K562 (cell line): ENCODE measurements around the gene TICAM1. TPM values are rescaled to one million over a fixed set of nuclear protein-coding genes. Genes with fewer than 3 reads are reported as not detected.
"Not testable (repeated sequence)": the region's sequence is repeated elsewhere in the genome, so short reads cannot be mapped to it uniquely, and the experiment has no call there.

Source experiments
- ATAC-seq: fragments of 200-7000 bp; cut with Tn5 transposase; 3 replicates; pipeline ENCODE4 v1.9.1; 2020; ENCODE audit warnings: moderate library complexity
- BruUV-seq: library from RNA; stranded (reverse); fragments of 400-500 nt; replicated peaks from 2 replicates; lab custom pipeline; 2021; lab: Mats Ljungman, UMichigan
- CTCF ChIA-PET: fragments of 300-600 bp; formaldehyde crosslinking; extraction: SDS; loops from one replicate; lab custom pipeline; 2021; ENCODE audit warnings: low intra/inter-chr PET ratio; lab: Yijun Ruan, JAX
- POLR2A ChIA-PET: fragments of 300-600, 350-650 bp; sonication (Branson Sonifier 250); formaldehyde crosslinking; extraction: SDS; loops from one replicate; lab custom pipeline; 2021; ENCODE audit warnings: antibody characterized with exemption, inconsistent platforms; lab: Yijun Ruan, JAX
- DNase-seq, 4 experiments: peaks; one replicate each; pipeline versions ENCODE4 v3.0.0 to v3.0.0-alpha.2; 2011 to 2018; ENCODE audit warnings: low spot score in 3 of 4, mixed read lengths in 3 of 4; ENCODE audit errors: extremely low read depth in 1 of 4
- FAIRE-seq: peaks from 2 replicates; lab custom pipeline; 2011; peaks lifted over from hg19 to GRCh38; lab: Jason Lieb, UNC
- H2AFZ ChIP-seq: 2 replicates; pipeline ENCODE4 v1.6.0; 2011; ENCODE audit warnings: low read depth, low read length, control low read depth, inconsistent platforms
- H3K27ac ChIP-seq: fragments of 200-600 bp; 3 replicates; pipeline ENCODE4 v1.8.0; 2011; ENCODE audit warnings: low read depth, mild to moderate bottlenecking, control low read depth, inconsistent platforms, low read length, moderate library complexity, mixed read lengths; ENCODE audit errors: extremely low read depth
- H3K27me3 ChIP-seq, 2 experiments: fragments of 300-600 bp in 1 of 2; 2 replicates in 1 of 2; 3 replicates in 1 of 2; pipeline versions ENCODE4 v1.6.0 to v1.8.0; 2011; ENCODE audit warnings: inconsistent platforms in 2 of 2, low read length in 2 of 2, mild to moderate bottlenecking in 1 of 2, mixed read lengths in 1 of 2, moderate library complexity in 1 of 2; ENCODE audit not compliant: control insufficient read depth in 2 of 2, insufficient read depth in 2 of 2
- H3K36me3 ChIP-seq: fragments of 300-600 bp; 3 replicates; pipeline ENCODE4 v1.8.0; 2011; ENCODE audit warnings: mild to moderate bottlenecking, low read length, inconsistent platforms; ENCODE audit not compliant: control insufficient read depth, insufficient read depth
- H3K4me1 ChIP-seq, 2 experiments: fragments of 200-600 bp in 1 of 2; replicated peaks in 1 of 2; 2 replicates in 1 of 2; 3 replicates in 1 of 2; pipeline versions ENCODE4 v1.5.1 to v1.8.0; 2011; ENCODE audit warnings: inconsistent platforms in 2 of 2, low read length in 2 of 2, mild to moderate bottlenecking in 1 of 2, mixed read lengths in 1 of 2, moderate library complexity in 1 of 2; ENCODE audit not compliant: control insufficient read depth in 2 of 2, insufficient read depth in 2 of 2
- H3K4me2 ChIP-seq: 2 replicates; pipeline ENCODE4 v1.6.1; 2011; ENCODE audit warnings: low read length, control low read depth, inconsistent platforms, mixed read lengths; ENCODE audit not compliant: insufficient read depth
- H3K4me3 ChIP-seq: fragments of 200-600 bp; sonication (generic), shearing (Covaris generic); 2 replicates; pipeline ENCODE4 v1.5.1; 2016; ENCODE audit warnings: control low read depth, inconsistent platforms
- H3K79me2 ChIP-seq: fragments of 200-600 bp; 3 replicates; pipeline ENCODE4 v1.8.0; 2011; ENCODE audit warnings: low read length, inconsistent platforms; ENCODE audit not compliant: control insufficient read depth, insufficient read depth
- H3K9ac ChIP-seq, 2 experiments: 2 replicates each; pipeline versions ENCODE4 v1.6.0 to v1.6.1; 2011; ENCODE audit warnings: low read depth in 2 of 2, low read length in 2 of 2, control low read depth in 1 of 2, inconsistent platforms in 1 of 2, mild to moderate bottlenecking in 1 of 2, mixed read lengths in 1 of 2; ENCODE audit not compliant: insufficient read depth in 1 of 2
- H3K9me1 ChIP-seq: one replicate; pipeline ENCODE4 v1.6.0; 2011; ENCODE audit warnings: inconsistent platforms, mild to moderate bottlenecking, low read length, moderate library complexity; ENCODE audit not compliant: control insufficient read depth, insufficient read depth
- H3K9me3 ChIP-seq: replicated peaks from 2 replicates; pipeline ENCODE4 v1.5.1; 2011; ENCODE audit warnings: low read depth, low read length, inconsistent platforms; ENCODE audit not compliant: control insufficient read depth, insufficient read depth
- H4K20me1 ChIP-seq: replicated peaks from 2 replicates; pipeline ENCODE4 v1.6.1; 2011; ENCODE audit warnings: low read length, inconsistent platforms, mixed read lengths; ENCODE audit not compliant: control insufficient read depth, insufficient read depth
- FOXM1 ChIP-seq, 2 experiments: fragments of 450-650 bp in 1 of 2; sonication (generic) in 1 of 2; formaldehyde crosslinking in 1 of 2; IDR thresholded peaks; 2 replicates each; pipeline versions ENCODE4 v1.6.1 to v1.9.0; 2017 to 2022; ENCODE audit warnings: low read depth in 2 of 2, mild to moderate bottlenecking in 2 of 2, missing genetic modification reagents in 1 of 2, moderate library complexity in 1 of 2
- IRF2 ChIP-seq: sonication (generic); formaldehyde crosslinking; IDR thresholded peaks from 2 replicates; pipeline ENCODE4 v1.8.1; 2022; ENCODE audit warnings: mild to moderate bottlenecking, missing genetic modification reagents
- NR3C1 ChIP-seq: sonication (generic); formaldehyde crosslinking; IDR thresholded peaks from 2 replicates; pipeline ENCODE4 v1.8.1; 2022; ENCODE audit warnings: missing genetic modification reagents
- NRF1 ChIP-seq, 2 experiments: fragments of 450-650 bp; IDR thresholded peaks in 1 of 2; conservative IDR thresholded peaks in 1 of 2; 2 replicates each; pipeline ENCODE4 v1.6.1; 2014; ENCODE audit warnings: mild to moderate bottlenecking in 2 of 2
- PHF20 ChIP-seq: fragments of 450-650 bp; IDR thresholded peaks from 2 replicates; pipeline ENCODE4 v1.6.1; 2018; ENCODE audit not compliant: partially characterized antibody
- TEAD1 ChIP-seq, 2 experiments: fragments of 450-650 bp in 1 of 2; sonication (generic) in 1 of 2; formaldehyde crosslinking; IDR thresholded peaks; 2 replicates each; pipeline versions ENCODE4 v1.4.0 to v1.8.0; 2020 to 2022; ENCODE audit warnings: mild to moderate bottlenecking in 2 of 2, missing genetic modification reagents in 1 of 2
- ZFX ChIP-seq: sonication (generic); formaldehyde crosslinking; IDR thresholded peaks from 2 replicates; pipeline ENCODE4 v1.8.0; 2022; ENCODE audit warnings: mild to moderate bottlenecking, missing genetic modification reagents, moderate library complexity
- ZNF282 ChIP-seq: sonication (generic); formaldehyde crosslinking; IDR thresholded peaks from 2 replicates; pipeline ENCODE4 v1.8.1; 2023; ENCODE audit warnings: missing genetic modification reagents
- WGBS: fragments of 100-300 bp; shearing (Covaris generic); methylation state at CpG from one replicate; pipeline ENCODE4 v1.1.6; 2016; ENCODE audit warnings: low coverage, mixed read lengths; ENCODE audit not compliant: insufficient coverage; ENCODE audit errors: missing lambda C conversion rate; 5-methylcytosine and 5-hydroxymethylcytosine counted together
- in situ Hi-C: fragments of 300-500 bp; cut with MboI; formaldehyde crosslinking; loops from 4 replicates; pipeline ENCODE4 v1.15.0; 2018; ENCODE audit warnings: inconsistent platforms, mixed read lengths
- intact Hi-C: fragments of 100-400 bp; cut with micrococcal nuclease; formaldehyde crosslinking; loops from 2 replicates; pipeline ENCODE4 v1.14.2; 2022
- polyA plus RNA-seq, 8 experiments: library from polyadenylated mRNA; depleted of rRNA in 4 of 8; stranded (reverse) in 5 of 8; unstranded in 3 of 8; fragments of >200 nt; fragmentation: Nextera tagmentation in 2 of 8; fragmentation: Illumina TruSeq in 1 of 8; extraction: Ambion mirVana in 2 of 8; extraction: Trizol in 1 of 8; gene quantifications; 2 replicates each; pipeline versions ENCODE4 v1.2.1 to v1.2.3, GENCODE V29; 2011 to 2014; ENCODE audit warnings: inconsistent platforms in 1 of 8, missing spikeins in 1 of 8
- total RNA-seq, 7 experiments: library from RNA; depleted of rRNA in 6 of 7; stranded (reverse); fragments of >200 nt in 6 of 7; fragmentation: Illumina TruSeq in 2 of 7; extraction: Trizol in 2 of 7; gene quantifications; 2 replicates each; pipeline versions ENCODE4 v1.2.1 to v1.2.3, GENCODE V29; 2011 to 2021; ENCODE audit warnings: low replicate concordance in 1 of 7

TICAM1 gene
- total and polyA plus RNA-seq, 9 of the 15 experiments (the other 6 are each of a cell fraction or from before 2014, with no cell fraction given) = 0.07 to 11.6 (median 1.5) TPM

- FAIRE-seq, BruUV-seq, ATAC-seq, H3K27me3 ChIP-seq, intact Hi-C loops, H3K9me3 ChIP-seq, H2AFZ ChIP-seq, CTCF ChIA-PET, H3K9me1 ChIP-seq: not testable (repeated sequence)
- Histone ChIP-seq H3K27ac (peak overlapping the region; percentile 98), H3K79me2 (peaks cover 53% of the 10 kb centered on the region), H3K4me3 (peak overlapping the region; percentile 93), H4K20me1 (peaks cover 19% of the 10 kb centered on the region), H3K36me3 (peaks cover 47% of the 10 kb centered on the region; the same call in 2 of the 3 replicates), H3K4me2 (peak overlapping the region; percentile 88), H3K4me1 (peaks cover 14 to 52% of the 10 kb centered on the region in 2 experiments), H3K9ac (peak overlapping the region; percentile 95 to 100)
- in situ Hi-C loops = loop anchor here (5.0 to 10.0 kb wide), 2 partner anchors 61 to 218 kb away; no protein-coding TSS in a partner anchor
- TF ChIP-seq TEAD1 (CRISPR knock-in tag; IDR thresholded peaks at IDR 0.05) = 0 out of 4 replicates have a peak, but pooled peaks of 1 of the 2 experiments have one; percentile 40
- POLR2A ChIA-PET = interaction anchor here (0.8 kb wide), 1 partner anchor 8 kb away, joined by 3 read pairs; no protein-coding TSS in a partner anchor
- peak in 1 of 4 experiments; percentile 10 for DNase-seq
- WGBS = 19% methylated on average over 24 of the region's 24 CpGs
Observed at GRCh38 chr19:4792866-4793195, 38.7 kb downstream of the TICAM1 start.

DNA sequence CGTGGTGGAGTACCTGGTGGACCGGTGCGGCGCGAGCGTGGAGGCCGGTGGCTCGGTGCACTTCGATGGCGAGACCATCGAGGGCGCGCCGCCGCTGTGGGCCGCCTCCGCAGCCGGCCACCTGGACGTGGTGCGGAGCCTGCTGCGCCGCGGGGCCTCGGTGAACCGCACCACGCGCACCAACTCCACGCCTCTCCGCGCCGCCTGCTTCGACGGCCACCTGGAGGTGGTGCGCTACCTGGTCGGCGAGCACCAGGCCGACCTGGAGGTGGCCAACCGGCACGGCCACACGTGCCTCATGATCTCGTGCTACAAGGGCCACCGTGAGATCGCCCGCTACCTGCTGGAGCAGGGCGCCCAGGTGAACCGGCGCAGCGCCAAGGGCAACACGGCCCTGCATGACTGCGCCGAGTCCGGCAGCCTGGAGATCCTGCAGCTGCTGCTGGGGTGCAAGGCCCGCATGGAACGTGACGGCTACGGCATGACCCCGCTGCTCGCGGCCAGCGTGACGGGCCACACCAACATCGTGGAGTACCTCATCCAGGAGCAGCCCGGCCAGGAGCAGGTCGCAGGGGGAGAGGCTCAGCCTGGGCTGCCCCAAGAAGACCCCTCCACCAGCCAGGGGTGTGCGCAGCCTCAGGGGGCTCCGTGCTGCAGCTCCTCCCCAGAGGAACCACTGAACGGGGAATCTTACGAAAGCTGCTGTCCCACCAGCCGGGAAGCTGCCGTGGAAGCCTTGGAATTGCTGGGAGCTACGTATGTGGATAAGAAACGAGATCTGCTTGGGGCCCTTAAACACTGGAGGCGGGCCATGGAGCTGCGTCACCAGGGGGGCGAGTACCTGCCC, 39.3 kb downstream of the TICAM1 start:
- Histone ChIP-seq H3K9ac (peak overlapping the region; percentile 95 to 100), H3K4me3 (peak overlapping the region; percentile 93), H3K4me1 (peaks cover 14 to 52% of the 10 kb centered on the region in 2 experiments), H4K20me1 (peaks cover 19% of the 10 kb centered on the region), H3K4me2 (peak overlapping the region; percentile 88), H3K27ac (peak overlapping the region; percentile 98), H3K36me3 (peaks cover 47% of the 10 kb centered on the region; the same call in 2 of the 3 replicates), H2AFZ (peak overlapping the region; percentile 68), H3K79me2 (peaks cover 53% of the 10 kb centered on the region)
- FAIRE-seq; H3K27me3 ChIP-seq; BruUV-seq; H3K9me3 ChIP-seq; ATAC-seq; intact Hi-C loops; H3K9me1 ChIP-seq; TF ChIP-seq FOXM1 (IDR thresholded peaks at IDR 0.05; ENCODE audit: low read depth): not testable (repeated sequence)
- in situ Hi-C loops = loop anchor here (5.0 to 10.0 kb wide), 2 partner anchors 60 to 217 kb away; no protein-coding TSS in a partner anchor
- CTCF ChIA-PET = interaction anchor here (2.3 kb wide), 1 partner anchor 59 kb away, joined by 28 read pairs; no protein-coding TSS in a partner anchor
- WGBS = under 1% methylated on average over 52 of the region's 75 CpGs
- POLR2A ChIA-PET = interaction anchor here (0.8 to 1.4 kb wide), 5 partner anchors 8 to 70 kb away, joined by 3 to 10 read pairs (median 8); no protein-coding TSS in a partner anchor
- DNase-seq = peak in 2 of 4 experiments; percentile 33 to 35
- TF ChIP-seq FOXM1 (CRISPR knock-in tag; IDR thresholded peaks at IDR 0.05; ENCODE audit: low read depth) (peak; percentile 68; the same call in 1 of the 2 replicates), ZFX (CRISPR knock-in tag) (peak; percentile 57), ZNF282 (CRISPR knock-in tag) (peak; percentile 92), NR3C1 (CRISPR knock-in tag) (peak; percentile 86; the same call in 1 of the 2 replicates), NRF1 (conservative IDR thresholded peaks at IDR 0.05 in 1 of 2, IDR thresholded peaks at IDR 0.05 in 1 of 2) (peak in 1 of 2 experiments; percentile 36; a peak in 2 of 4 replicates), IRF2 (CRISPR knock-in tag) (0 out of 2 replicates have a peak, but pooled peaks have one; percentile 34), PHF20 (peak; percentile 10)
